Aorta (tissue), 4 donors: ENCODE measurements around the gene CPNE2. TPM values are rescaled to one million over a fixed set of nuclear protein-coding genes. Genes with fewer than 3 reads are reported as not detected.

Experiments
- polyA plus RNA-seq, 2 donors: library from polyadenylated mRNA; stranded (reverse); fragments of 200-250 nt; gene quantifications; one replicate each; pipeline ENCODE4 v1.2.3, GENCODE V29; 2013
- total RNA-seq, 2 donors: library from RNA; stranded (reverse); fragmentation: NEBNext Ultra II Directional; extraction: Animal tissue kit (Norgen Biotek cat#: 25700); gene quantifications; one replicate each; pipeline ENCODE4 v1.2.1, GENCODE V29; 2021
- donor health status: healthy with polysubstance abuse.
- donor health status: Bipolar disorder and iron deficiency.
- donor health status: DM: no; HTN: no; CAD: no.
- donor health status: DM: yes; HTN: yes; CAD: no.

The CPNE2 gene
- total and polyA plus RNA-seq, 4 donors: 19.0 to 37.1 (median 25.4) TPM

Other genes starting within 250 kb of the CPNE2 start
- not detected for gene SLC12A3, start 227.4 kb upstream of the CPNE2 start, total RNA-seq
- gene SLC12A3, start 227.4 kb upstream of the CPNE2 start, polyA plus RNA-seq: not detected
- gene HERPUD1, start 160.4 kb upstream of the CPNE2 start, total RNA-seq: 100 to 1,000 TPM; 152 to 173 TPM
- 10 to 100 TPM; 52.5 to 64.1 TPM for gene HERPUD1, start 160.4 kb upstream of the CPNE2 start, polyA plus RNA-seq
- 1 to 10 TPM in 1 of 2 donors, under 1 TPM in 1; 0.49 to 1.3 TPM for gene CETP, start 130.6 kb upstream of the CPNE2 start, total RNA-seq
- gene CETP, start 130.6 kb upstream of the CPNE2 start, polyA plus RNA-seq: not detected
- gene NLRC5, start 103.0 kb upstream of the CPNE2 start, total RNA-seq: 10 to 100 TPM; 49.3 to 82.9 TPM
- gene NLRC5, start 103.0 kb upstream of the CPNE2 start, polyA plus RNA-seq: 10 to 100 TPM in 1 of 2 donors, 1 to 10 TPM in 1; 4.9 to 22.6 TPM
- 10 to 100 TPM; 59.8 to 85.7 TPM for gene PSME3IP1, start 93.5 kb downstream of the CPNE2 start, total RNA-seq
- 10 to 100 TPM; 34.9 to 90.8 TPM for gene PSME3IP1, start 93.5 kb downstream of the CPNE2 start, polyA plus RNA-seq
- 10 to 100 TPM; 30.9 to 32.5 TPM for gene RSPRY1, start 93.7 kb downstream of the CPNE2 start, total RNA-seq
- gene RSPRY1, start 93.7 kb downstream of the CPNE2 start, polyA plus RNA-seq: 10 to 100 TPM; 10.4 to 12.7 TPM
- 10 to 100 TPM; 39.1 to 47.5 TPM for gene ARL2BP, start 152.7 kb downstream of the CPNE2 start, total RNA-seq
- gene ARL2BP, start 152.7 kb downstream of the CPNE2 start, polyA plus RNA-seq: 10 to 100 TPM; 42.1 to 65.4 TPM
- gene PLLP, start 192.1 kb downstream of the CPNE2 start, total RNA-seq: 1 to 10 TPM; 2.2 to 2.6 TPM
- gene PLLP, start 192.1 kb downstream of the CPNE2 start, polyA plus RNA-seq: 1 to 10 TPM; 3.0 to 7.6 TPM